IMR-90 (cell line): Measurements from ENCODE around the gene ORMDL3. TPM values are rescaled to one million over a fixed set of nuclear protein-coding genes. Genes with fewer than 3 reads are reported as not detected.
"Not testable (repeated sequence)": the region's sequence is repeated elsewhere in the genome, so short reads cannot be mapped to it uniquely, and the experiment has no call there.

Source experiments
- ATAC-seq: fragments of 200-7000 bp; cut with Tn5 transposase; 2 replicates; pipeline ENCODE4 v1.9.1; 2020; ENCODE audit warnings: low read depth, mild to moderate bottlenecking, moderate library complexity
- BruUV-seq: library from RNA; stranded (reverse); fragments of 400-500 nt; replicated peaks from 2 replicates; lab custom pipeline; 2021; lab: Mats Ljungman, UMichigan
- CTCF ChIA-PET: fragments of 300-600 bp; formaldehyde crosslinking; extraction: SDS; loops from one replicate; lab custom pipeline; 2021; ENCODE audit warnings: antibody characterized with exemption; lab: Yijun Ruan, JAX
- POLR2A ChIA-PET: fragments of 300-600 bp; sonication (Branson Sonifier 250); formaldehyde crosslinking; loops from one replicate; lab custom pipeline; 2022; ENCODE audit warnings: antibody characterized with exemption; ENCODE audit not compliant: unreplicated experiment; lab: Charles Lee
- DNase-seq: peaks from one replicate; pipeline ENCODE4 v3.0.0; 2013
- H2AFZ ChIP-seq: replicated peaks from 2 replicates; pipeline ENCODE3; 2013; ENCODE audit warnings: low read length, mild to moderate bottlenecking; ENCODE audit not compliant: poor library complexity
- H2AK5ac ChIP-seq: 2 replicates; pipeline ENCODE4 v1.6.1; 2013; ENCODE audit warnings: low read depth, low read length, inconsistent platforms
- H2AK9ac ChIP-seq: replicated peaks from 2 replicates; pipeline ENCODE3; 2013; ENCODE audit warnings: mild to moderate bottlenecking, low read depth, low read length, moderate library complexity; ENCODE audit not compliant: poor library complexity
- H2BK120ac ChIP-seq: 2 replicates; pipeline ENCODE4 v1.6.1; 2013; ENCODE audit warnings: low read depth, low read length, inconsistent platforms
- H2BK15ac ChIP-seq: 3 replicates; pipeline ENCODE4 v1.6.1; 2013; ENCODE audit warnings: low read depth, low read length, inconsistent platforms
- H2BK20ac ChIP-seq: 2 replicates; pipeline ENCODE4 v1.6.1; 2013; ENCODE audit warnings: low read depth, mild to moderate bottlenecking, inconsistent platforms, low read length, moderate library complexity
- H2BK5ac ChIP-seq: 2 replicates; pipeline ENCODE4 v1.6.1; 2013; ENCODE audit warnings: mild to moderate bottlenecking, low read depth, low read length, inconsistent platforms; ENCODE audit not compliant: poor library complexity, severe bottlenecking
- H3K14ac ChIP-seq: replicated peaks from 2 replicates; pipeline ENCODE4 v1.6.1; 2013; ENCODE audit warnings: low read depth, low read length, inconsistent platforms
- H3K18ac ChIP-seq: 2 replicates; pipeline ENCODE4 v1.6.1; 2013; ENCODE audit warnings: low read depth, low read length, control low read depth
- H3K23ac ChIP-seq: 2 replicates; pipeline ENCODE4 v1.6.1; 2013; ENCODE audit warnings: low read depth, low read length, inconsistent platforms
- H3K27ac ChIP-seq: 2 replicates; pipeline ENCODE4 v1.5.1; 2013; ENCODE audit warnings: mild to moderate bottlenecking, control low read depth, low read length; ENCODE audit not compliant: insufficient read depth
- H3K27me3 ChIP-seq: 2 replicates; pipeline ENCODE4 v1.6.1; 2013; ENCODE audit warnings: low read length; ENCODE audit not compliant: control insufficient read depth, insufficient read depth
- H3K36me3 ChIP-seq: 2 replicates; pipeline ENCODE4 v1.6.1; 2013; ENCODE audit warnings: low read length, mixed read lengths; ENCODE audit not compliant: control insufficient read depth, insufficient read depth
- H3K4ac ChIP-seq: 2 replicates; pipeline ENCODE4 v1.6.1; 2013; ENCODE audit warnings: low read depth, low read length, inconsistent platforms
- H3K4me1 ChIP-seq: 2 replicates; pipeline ENCODE4 v1.6.1; 2013; ENCODE audit warnings: low read length, mixed read lengths; ENCODE audit not compliant: control insufficient read depth, insufficient read depth
- H3K4me2 ChIP-seq: 2 replicates; pipeline ENCODE4 v1.6.1; 2013; ENCODE audit warnings: low read depth, mild to moderate bottlenecking, control low read depth, low read length, moderate library complexity
- H3K4me3 ChIP-seq: 2 replicates; pipeline ENCODE4 v1.5.1; 2013; ENCODE audit warnings: low read depth, mild to moderate bottlenecking, control low read depth, low read length, moderate library complexity; ENCODE audit not compliant: insufficient read depth
- H3K56ac ChIP-seq: 2 replicates; pipeline ENCODE4 v1.6.1; 2013; ENCODE audit warnings: low read length, inconsistent platforms; ENCODE audit not compliant: insufficient read depth; ENCODE audit errors: extremely low read depth
- H3K79me1 ChIP-seq, 2 experiments: 2 replicates each; pipeline ENCODE4 v1.6.1; 2013; ENCODE audit warnings: low read length in 2 of 2, inconsistent platforms in 1 of 2, low read depth in 1 of 2
- H3K9ac ChIP-seq: 2 replicates; pipeline ENCODE4 v1.6.1; 2013; ENCODE audit warnings: low read depth, low read length, control low read depth
- H3K9me1 ChIP-seq: 2 replicates; pipeline ENCODE4 v1.6.1; 2013; ENCODE audit warnings: low read length, inconsistent platforms; ENCODE audit not compliant: insufficient read depth
- H3K9me3 ChIP-seq: 2 replicates; pipeline ENCODE4 v1.6.1; 2013; ENCODE audit warnings: low read length; ENCODE audit not compliant: control insufficient read depth, insufficient read depth
- H4K20me1 ChIP-seq: 2 replicates; pipeline ENCODE4 v1.6.1; 2013; ENCODE audit warnings: low read length, inconsistent platforms; ENCODE audit not compliant: insufficient read depth
- H4K5ac ChIP-seq: 2 replicates; pipeline ENCODE4 v1.6.1; 2013; ENCODE audit warnings: mild to moderate bottlenecking, low read depth, low read length, control low read depth
- H4K8ac ChIP-seq, 2 experiments: 2 replicates each; pipeline ENCODE4 v1.6.1; 2013; ENCODE audit warnings: low read depth in 2 of 2, low read length in 2 of 2, control low read depth in 1 of 2, inconsistent platforms in 1 of 2
- H4K91ac ChIP-seq: 2 replicates; pipeline ENCODE4 v1.6.1; 2013; ENCODE audit warnings: low read depth, low read length, inconsistent platforms; ENCODE audit not compliant: insufficient read depth
- WGBS, 2 experiments: methylation state at CpG; one replicate each; pipeline versions ENCODE4 v1.1.5 to v1.1.7; 2013; ENCODE audit warnings: missing lambda C conversion rate in 2 of 2; ENCODE audit not compliant: insufficient read length in 1 of 2; ENCODE audit errors: extremely low coverage in 2 of 2; 5-methylcytosine and 5-hydroxymethylcytosine counted together
- dilution Hi-C: fragments of 300-500 bp; cut with HindIII; formaldehyde crosslinking; loops from one replicate; pipeline ENCODE4 v1.14.3; 2018; ENCODE audit warnings: low sequenced_read_pairs; ENCODE audit not compliant: unreplicated experiment
- in situ Hi-C: fragments of 300-500 bp; cut with MboI; formaldehyde crosslinking; loops from 3 replicates; pipeline ENCODE4 v1.14.3; 2019; ENCODE audit warnings: low sequenced_read_pairs, inconsistent platforms, mixed read lengths
- intact Hi-C: fragments of 100-400 bp; cut with micrococcal nuclease; formaldehyde crosslinking; loops from 2 replicates; pipeline ENCODE4 v1.10.0; 2022
- polyA plus RNA-seq, 3 experiments: library from polyadenylated mRNA; depleted of rRNA; stranded (reverse); fragments of >200 nt; gene quantifications; 2 replicates each; pipeline ENCODE4 v1.2.3, GENCODE V29; 2012; ENCODE audit warnings: low replicate concordance in 1 of 3
- total RNA-seq: library from RNA; depleted of rRNA; stranded (reverse); fragments of >200 nt; gene quantifications from 2 replicates; pipeline ENCODE4 v1.2.3, GENCODE V29; 2012

ORMDL3 gene
- total and polyA plus RNA-seq, 2 of the 4 experiments (the other 2 are of a cell fraction): 45.7 to 78.6 TPM

DNA sequence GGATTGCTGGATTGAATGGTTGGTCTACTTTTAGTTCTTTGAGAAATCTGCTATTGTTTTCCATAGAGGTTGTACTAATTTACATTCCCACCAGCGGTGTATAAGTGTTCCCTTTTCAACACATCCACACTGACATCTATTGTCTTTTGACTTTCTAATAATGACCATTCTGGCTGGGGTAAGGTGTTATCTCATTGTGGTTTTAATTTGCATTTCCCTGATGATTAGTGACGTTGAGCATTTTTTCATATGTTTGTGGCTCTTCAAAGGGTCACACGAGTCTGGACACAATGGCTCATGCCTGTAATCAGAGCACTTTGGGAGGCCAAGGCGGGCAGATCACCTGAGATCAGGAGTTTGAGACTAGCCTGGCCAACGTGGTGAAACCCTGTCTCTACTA is 41.3 kb downstream of the ORMDL3 start:
- peaks cover 23% of the 10 kb centered on the region for H3K27me3 ChIP-seq

More for the DNA sequence above, 41.3 kb downstream of the ORMDL3 start:
- H3K9ac ChIP-seq, DNase-seq, H2BK5ac ChIP-seq, H4K5ac ChIP-seq, H3K23ac ChIP-seq, intact Hi-C loops, ATAC-seq, H4K8ac ChIP-seq, H4K20me1 ChIP-seq, dilution Hi-C loops, H2BK20ac ChIP-seq, H2AK5ac ChIP-seq, H4K91ac ChIP-seq, H2AFZ ChIP-seq, H3K4me2 ChIP-seq, H3K14ac ChIP-seq, H3K27ac ChIP-seq, H3K4me1 ChIP-seq, BruUV-seq, H2AK9ac ChIP-seq, POLR2A ChIA-PET, H3K18ac ChIP-seq, H3K9me1 ChIP-seq, H2BK120ac ChIP-seq, in situ Hi-C loops, H3K4ac ChIP-seq, H2BK15ac ChIP-seq, H3K56ac ChIP-seq, H3K36me3 ChIP-seq, H3K79me1 ChIP-seq, CTCF ChIA-PET, H3K9me3 ChIP-seq, H3K4me3 ChIP-seq: not testable (repeated sequence)
- WGBS, 2 experiments: 30% methylated on average over 2 of the region's 5 CpGs; no CpG with 5 or more reads in 1 of the 2 experiments
